Renal pelvis (tissue), 4 donors: ENCODE measurements around the gene IRF5. TPM values are rescaled to one million over a fixed set of nuclear protein-coding genes. Genes with fewer than 3 reads are reported as not detected.
"Not testable (repeated sequence)": the region's sequence is repeated elsewhere in the genome, so short reads cannot be mapped to it uniquely, and the experiment has no call there.

Source experiments
- DNase-seq: peaks from one replicate; pipeline ENCODE4 v3.0.0-alpha.2; 2013
- polyA plus RNA-seq, 3 donors: library from polyadenylated mRNA; unstranded; fragments of 120-200 nt; gene quantifications; one replicate each; pipeline ENCODE4 v1.2.1, GENCODE V29; 2013; ENCODE audit not compliant: insufficient read length in 3 of 3

IRF5 gene
- polyA plus RNA-seq, 3 donors = 11.4 to 14.8 (median 12.4) TPM

DNA sequence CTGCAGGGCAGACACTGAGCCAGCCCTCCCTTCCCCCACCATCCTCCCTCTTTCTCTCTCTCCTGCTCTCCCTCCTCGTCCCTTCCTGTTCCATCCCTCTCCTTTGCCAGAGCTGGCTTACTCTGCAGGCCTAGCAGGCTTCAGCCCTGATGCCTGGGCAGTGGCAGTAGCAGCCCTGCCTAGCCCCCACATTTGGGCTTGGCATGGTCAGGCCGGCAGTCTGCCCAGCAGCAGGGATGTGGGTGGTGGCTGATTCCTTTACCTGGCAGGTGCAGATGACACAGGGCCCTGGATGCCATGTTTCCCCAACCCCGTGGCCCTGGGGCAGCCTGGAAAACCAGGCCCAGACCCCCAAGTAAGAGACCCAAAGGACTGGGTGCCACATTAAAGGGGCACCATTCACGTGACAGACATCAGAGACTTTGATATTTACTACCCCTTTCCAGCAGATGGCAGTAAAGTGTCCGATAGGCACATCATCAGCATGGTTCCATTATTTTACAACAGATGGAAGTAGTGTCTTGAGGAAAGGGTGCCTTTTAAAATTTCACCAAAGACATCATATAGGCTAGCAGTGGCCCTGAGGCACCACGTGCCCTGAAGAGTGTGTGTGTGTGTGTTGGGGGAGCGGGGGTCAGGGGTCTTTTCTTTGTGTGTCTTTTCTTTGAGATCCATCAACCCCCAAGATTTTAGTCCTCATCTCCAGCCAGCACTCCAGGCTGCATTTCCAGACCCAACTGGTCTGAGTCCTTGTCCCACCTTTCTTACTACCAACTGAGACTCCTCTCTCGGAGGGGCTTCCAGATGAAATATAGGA lies 33.1 kb upstream of the IRF5 start:
- no peak for DNase-seq

DNA sequence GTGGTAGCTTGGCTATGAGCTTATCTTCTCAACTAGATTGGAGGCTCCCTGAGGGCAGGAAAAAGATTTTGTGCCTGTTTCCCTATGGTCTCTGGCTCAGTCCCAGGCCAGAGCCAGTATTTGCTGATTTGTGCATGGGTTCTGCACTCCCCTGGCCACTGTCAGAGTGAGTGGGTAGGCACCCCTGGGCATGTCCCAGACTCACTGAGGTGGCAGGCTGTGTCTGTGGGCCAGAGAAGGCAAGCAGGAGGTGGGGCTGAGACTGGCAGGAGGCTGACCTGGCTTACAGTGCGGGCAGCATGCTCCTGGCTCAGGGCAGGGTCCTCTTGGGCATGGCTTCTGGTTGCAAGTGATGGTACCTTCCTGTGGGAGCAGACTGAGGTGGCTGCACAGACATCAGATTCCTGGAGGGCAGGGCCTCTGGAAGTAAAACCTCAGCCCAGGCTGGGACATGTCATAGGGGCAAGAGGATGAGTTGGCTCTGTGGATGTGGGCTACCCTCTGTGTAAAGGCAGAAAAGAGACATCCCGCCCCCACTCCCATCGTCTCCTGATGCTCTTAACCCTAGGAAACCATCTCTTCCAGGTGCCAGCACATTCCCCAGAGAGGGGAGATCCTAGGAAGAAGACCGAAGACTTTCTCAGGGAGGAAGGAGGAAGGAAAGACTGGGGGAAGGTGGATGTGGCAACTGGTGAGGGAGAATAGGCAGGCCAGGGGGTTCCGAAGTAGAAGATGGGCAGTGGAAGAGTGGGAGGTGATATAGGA lies 31.5 kb upstream of the IRF5 start:
- no peak for DNase-seq

DNA sequence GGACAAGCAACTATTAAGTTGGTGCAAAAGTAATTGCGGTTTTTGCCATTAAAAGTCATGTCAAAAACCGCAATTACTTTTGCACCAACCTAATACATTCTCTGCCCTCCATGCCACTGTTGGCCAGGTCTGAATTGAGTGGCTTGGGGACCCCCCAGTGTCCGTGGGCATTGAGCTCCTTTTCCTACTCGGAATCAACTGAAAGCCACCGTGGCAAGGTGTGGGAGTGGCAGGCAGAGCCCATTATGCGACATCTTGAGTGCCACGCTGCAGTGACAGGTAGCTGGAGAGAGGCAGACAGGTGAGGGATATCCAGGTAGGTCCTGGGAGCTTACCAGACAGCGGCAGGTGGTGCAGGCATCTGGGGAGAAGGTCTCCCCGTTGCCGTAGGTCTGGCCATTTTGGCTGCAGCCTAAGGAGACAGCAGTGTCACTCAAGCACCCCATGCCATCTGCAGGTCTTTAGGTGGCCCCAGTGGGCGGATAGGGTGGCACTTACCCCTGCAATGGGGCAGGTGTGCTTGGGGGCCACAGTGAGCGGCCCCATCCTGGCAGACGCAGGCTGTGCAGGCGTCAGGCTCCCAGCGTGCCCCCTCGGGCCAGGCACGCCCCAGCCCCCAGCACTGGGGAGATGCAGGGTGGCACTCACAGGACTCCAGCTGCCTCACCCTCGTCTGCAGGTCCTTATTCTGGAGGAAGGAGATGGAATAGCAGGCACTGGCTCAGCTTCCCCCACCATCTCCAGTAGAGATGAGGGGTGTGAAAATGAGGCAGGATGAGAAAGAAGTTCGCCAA lies 30.8 kb upstream of the IRF5 start:
- no peak for DNase-seq

DNA sequence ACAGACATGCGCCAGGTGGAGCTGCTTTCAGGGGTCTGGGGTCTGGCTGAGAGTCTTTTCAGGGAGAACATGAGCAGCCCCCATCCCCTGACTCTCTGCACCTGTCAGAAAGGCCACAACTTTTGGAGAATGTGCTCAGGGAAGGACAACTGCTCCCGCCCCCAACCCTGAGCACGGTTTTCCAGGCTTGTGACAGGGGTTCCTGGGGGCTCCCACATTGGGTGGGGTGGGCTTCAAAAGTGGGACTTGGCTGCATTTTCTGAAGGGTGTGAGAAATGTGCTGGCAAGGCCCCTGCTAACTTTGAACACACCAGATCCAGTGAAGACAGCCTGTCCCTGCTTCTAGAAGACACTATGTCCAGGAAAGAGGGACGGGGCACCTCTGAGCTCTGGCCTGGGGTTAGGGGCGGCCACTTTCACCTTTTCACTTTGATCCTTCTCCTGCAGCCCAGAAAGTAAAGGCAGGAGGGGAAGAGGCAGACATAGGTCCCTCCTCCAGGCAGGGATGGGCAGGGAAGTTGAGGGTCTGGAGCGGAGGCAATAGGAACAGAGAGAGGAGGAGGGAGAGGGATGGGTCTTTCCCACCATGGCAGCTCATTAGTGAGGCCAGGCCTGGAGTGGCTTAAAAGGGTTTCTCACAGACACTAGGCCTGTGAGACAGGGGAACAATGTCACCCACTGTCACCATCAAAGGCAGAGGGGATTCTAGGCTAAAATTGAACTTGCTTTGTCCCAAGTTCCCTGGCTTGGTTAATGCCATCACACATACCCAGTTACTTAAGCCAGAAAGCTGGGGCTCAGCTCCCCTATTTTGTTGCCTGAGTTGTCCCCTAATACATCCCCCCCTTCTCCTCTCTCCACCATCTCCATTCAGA lies 28.7 kb upstream of the IRF5 start:
- no peak for DNase-seq

DNA sequence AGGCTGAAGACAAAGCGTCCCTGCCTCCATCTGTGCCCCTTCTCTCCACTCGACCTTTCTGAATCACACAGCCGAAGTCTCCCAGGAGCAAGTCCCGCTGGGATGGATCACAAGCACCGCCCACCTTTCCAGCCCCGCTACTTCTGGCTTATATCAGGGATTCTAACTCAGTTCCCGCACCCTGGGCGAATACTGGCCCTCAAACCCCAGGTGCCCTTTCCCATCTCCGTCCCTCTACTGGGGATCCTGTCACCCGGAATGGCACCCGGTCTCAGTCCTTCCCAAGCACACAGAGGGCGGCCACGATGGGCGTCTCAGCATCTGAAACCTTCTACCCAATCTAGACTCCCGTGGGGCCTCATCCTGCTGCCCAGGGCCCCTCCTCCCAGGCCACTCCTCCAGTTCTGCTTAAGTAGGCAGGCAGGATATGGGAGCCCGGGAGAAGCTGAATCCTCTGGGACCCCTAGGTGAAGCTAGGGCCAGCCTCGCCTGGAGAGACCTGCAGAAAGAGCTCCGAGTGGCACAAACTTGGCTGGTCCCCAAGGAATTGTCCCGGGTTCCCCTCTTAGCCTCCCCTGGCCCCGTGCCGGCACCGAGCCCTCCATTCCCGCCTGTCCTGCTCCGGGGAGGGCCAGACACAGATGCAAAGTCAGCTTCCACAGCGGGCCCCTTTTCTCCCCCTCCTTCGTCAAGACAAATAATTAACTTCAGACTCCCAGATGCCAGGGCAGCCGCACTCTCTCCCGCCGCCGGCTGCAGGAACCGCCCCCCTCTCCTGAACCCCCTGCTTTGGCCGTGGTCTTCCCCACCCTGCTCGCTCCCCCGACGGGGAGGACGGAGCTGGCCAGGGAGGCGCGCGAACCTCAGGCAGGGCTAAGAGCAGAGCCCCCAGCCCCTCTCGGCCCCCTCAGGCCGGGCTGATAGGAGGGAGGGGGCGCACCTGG lies 27.8 kb upstream of the IRF5 start:
- peak; percentile 82 for DNase-seq

DNA sequence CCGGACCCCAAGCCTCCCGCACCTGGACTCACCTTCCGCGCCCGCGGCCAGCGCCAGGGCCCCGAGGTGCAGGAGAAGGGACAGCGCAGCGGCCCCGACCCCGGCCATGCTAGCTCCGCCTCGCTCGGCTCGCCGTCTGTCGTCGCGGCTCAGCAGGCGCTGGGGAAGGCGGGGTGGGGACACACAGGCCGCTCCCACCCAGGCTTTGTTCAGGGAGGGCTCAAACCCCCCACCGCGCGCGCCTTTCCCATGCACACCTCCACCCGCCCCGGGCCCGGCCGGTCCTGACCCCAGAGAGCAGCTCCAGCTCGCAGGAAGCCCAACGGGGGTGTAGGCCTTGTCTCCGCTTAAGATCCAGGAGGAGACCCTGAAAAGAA lies 27.2 kb upstream of the IRF5 start, which contains the start of gene KCP:
Gene KCP (minus strand): TSS at position 141 of the 377 bp plus-strand sequence. CDS start 33 bp downstream, at position 108.
- peak; percentile 43 for DNase-seq

DNA sequence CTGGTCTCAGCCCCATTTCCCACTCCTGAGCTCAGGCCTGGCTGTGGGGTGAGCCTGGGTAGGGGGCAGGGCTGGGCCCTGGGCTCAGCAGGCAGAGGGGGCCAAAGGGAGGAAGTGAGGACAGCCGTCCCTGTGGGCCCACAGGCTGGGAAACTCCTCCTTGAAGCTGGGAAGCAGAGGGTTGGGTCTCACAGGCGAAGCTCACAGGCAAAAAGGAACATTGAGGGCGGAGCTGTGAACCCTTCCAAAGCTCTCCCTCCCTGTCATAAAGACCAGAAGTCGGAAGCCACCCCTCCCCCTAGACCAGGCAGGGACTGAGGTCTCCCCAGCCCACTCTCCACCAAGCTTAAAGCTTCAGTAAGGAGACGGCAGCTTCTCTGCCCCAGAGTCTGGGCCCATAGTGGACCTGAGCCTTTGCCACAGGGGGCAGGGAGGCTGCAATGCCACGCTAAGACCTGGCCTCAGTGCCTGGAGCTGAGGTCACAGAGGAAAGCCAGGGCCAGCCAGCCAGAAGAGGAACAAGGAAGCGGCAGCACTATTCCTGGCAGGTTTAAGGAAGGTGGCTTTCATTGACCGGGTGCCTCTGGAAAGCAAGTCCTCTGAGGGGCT lies 26.2 kb upstream of the IRF5 start:
- peak; percentile 73 for DNase-seq

DNA sequence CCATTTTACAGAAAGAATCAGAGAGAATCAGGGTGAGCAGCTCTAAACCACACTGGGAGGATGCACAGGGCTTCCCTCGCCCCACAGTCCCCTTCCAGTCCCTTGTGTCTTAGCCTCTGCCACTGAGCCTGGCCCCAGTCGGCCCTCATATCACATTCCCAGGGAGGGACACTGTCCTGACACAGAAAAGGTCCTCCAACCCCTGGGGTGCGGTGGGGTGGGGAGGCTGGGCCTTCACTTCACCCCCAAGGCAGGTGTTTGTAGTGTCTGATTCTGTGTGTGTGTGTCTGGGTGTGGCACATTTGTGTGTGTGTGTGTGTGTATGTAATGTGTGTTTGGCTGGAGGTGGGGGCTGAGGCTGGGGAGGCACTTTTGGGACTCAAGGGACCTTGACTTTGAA lies 25.4 kb upstream of the IRF5 start:
- no peak for DNase-seq

DNA sequence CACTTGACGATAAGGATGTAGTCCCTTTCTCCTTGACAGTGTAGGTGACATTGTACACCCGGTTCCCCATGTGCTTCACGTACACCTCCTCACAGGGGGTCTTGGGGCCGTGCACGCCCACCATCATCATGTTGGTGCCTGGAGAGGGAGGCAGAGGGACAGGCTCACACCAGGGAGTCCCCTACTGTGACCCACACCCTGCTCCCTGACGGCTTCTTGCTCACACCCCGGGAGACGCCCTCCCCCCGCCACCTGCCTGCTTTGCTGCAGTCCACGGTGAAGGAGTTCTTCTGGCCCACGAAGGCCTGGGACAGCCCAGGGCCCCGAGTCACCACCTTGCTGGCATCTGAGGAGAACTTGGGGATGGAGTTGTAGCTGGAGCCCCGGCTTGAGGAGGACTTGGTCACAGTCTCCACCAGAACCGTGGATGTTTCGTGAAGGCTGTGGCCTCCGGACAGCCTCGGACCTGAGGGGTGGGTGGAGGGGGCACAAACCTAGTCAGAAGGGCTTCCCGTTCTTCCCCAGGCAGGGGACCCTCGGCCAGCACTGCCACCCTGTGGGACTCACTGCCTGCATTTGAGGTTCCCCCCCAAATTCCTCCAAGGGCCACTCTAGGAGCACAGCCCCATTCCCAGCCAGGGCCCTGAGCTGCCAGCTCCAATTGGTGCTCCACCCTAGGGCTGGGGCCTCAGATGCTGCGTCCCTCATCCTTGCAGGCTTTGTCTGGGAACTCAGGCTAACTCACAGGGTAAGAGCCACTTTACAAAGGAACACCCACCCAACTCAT lies 24.8 kb upstream of the IRF5 start:
- not testable (repeated sequence) for DNase-seq

DNA sequence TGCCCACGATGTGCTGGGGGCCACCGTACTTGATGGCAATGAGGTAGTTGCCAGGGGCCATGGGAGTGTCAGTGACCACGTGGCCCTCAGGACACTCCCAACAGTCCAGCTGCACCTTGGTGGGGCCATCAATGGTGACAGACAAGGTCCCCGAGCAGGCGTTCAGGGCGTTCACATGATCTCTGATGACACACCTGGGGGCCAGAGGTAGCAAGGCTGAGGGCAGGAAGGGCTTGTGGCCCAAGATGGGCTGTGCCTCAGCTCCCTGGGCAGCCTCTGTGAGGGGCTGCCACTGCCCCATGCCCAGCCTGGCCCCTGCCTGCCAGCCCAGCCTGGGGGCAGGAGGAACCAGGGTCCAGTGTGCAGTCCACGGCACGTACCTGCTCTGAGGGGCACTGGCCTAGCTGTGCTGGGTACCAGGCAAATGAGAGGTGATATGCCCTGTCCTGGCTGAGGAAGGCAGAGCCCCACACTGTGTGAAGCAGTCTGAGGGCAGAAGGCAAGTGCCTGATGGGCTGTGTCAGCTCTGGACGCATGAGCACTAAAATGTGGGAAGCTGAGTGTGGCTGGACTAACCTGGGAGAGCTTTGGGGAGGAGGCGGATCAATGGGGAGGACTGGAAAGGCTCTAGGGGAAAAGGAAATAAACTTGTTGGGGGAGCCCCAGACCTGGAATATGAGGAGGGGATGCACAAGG lies 23.7 kb upstream of the IRF5 start:
- DNase-seq = no peak

DNA sequence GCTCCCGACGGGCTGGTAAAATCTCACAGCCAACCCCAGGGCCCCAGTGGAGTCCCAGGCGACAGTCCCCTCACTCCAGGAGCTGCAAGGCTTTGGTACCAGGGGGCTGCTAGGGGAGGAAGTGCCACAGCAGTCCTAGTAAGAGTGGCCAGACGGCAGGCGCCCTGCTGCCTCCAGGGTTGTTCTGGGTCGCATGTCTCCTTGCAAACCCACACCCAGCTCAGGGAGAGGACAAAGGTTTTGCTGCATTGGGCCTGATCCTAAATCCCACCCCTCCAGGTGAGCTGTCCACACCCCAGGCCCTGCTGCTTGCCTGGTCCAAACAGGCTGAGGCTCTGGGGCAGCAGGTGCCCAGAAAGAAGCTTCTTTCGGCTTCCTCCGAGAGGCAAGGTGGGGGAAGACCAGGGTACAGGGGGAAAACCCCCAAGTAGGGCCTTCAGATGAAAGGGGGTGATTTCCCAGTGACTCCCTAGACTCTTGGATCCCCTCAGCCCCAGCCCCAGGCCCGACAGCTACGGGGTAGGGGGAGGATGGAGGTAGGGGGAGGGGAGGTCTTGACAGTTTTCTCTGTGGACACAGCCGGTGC lies 23.1 kb upstream of the IRF5 start:
- no peak for DNase-seq

DNA sequence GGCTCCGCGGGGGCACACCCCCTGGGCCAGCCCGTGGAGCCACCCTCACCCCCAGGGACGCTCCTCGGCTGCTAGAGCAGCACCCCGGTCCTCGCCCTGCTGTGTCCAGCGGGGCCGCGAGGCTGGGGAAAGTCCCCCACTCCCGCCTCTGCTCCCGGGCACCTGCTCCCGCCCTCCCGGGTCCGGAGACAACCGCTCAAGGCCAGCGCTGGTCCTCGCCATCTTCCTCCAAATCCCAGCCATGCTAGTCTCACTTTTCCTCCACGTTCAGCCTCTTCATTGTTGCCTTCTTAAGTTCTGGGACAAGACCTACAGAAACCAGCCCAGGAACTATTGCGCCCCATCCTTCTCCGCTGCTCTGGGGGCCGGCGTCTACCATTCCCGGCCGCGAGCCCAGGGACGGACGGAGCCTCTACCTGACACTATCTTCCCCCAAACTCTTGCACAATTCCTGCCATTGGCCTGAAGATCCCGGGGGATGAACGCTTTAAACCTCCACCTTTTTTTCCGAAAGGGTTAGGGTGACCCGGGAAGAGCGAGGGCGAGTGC lies 22.4 kb upstream of the IRF5 start:
- DNase-seq = no peak

DNA sequence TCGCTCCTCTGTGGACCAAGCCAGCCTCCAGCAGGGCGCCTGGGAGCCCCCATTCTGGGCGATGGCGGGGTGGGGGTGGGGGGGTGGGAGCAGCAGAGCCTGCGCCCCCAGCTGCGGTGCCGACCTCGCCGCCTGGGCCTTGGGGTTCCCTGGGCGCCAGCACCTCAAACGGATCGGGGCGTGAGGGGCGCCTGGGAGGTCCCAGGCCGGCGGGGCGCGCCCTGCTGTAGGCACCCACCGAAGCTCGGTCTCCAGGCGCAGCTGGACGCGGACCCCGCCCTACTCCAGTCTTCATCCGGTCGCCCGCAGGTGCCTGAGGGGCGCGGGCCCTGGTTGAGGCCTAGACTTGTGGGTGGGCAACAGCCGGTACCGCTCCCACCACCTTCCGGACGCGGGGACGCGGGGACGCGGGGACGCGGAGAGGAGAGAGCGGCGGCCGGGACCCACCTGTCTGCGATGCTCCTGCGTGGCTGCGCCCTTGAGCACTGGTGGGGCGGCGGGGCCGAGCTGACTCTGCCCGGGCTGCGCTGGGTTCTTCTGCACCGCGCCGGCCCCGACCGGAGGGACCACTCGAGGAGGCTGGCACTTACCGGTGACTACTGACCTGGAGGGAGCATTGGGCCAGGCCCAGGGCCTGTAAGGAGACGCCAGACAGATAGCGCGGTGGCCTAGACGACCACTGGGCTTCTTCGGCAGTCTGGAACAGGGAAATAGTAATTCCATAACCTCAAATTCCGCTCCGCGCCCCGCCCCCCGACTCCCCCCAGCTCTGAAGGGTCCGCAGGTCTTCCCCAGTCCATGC lies 21.7 kb upstream of the IRF5 start:
- DNase-seq = no peak

DNA sequence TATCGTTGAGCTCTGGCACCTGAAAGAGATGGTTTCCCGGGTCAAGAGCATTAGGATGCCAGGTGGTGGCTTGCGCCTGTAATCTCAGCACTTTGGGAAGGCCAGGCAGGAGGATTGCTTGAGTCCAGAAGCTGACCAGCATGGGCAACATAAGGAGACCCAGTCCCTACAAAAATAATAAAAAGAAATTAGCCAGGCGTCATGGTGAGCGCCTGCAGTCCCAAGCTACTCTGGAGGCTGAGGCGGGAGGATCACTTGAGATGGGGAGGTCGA lies 21.1 kb upstream of the IRF5 start:
- no peak for DNase-seq

DNA sequence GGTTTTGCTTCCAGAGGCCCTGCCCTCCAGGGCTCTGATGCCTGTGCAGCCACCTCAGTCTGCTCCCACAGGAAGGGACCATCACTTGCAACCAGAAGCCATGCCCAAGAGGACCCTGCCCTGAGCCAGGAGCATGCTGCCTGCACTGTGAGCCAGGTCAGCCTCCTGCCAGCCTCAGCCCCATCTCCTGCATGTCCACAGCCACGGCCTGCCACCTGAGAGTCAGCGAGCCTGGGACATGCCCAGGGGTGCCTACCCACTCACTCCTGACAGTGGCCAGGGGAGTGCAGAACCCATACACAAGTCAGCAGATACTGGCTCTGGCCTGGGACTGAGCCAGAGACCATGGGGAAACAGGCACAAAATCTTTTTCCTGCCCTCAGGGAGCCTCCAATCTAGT lies 20.6 kb upstream of the IRF5 start:
- no peak for DNase-seq

DNA sequence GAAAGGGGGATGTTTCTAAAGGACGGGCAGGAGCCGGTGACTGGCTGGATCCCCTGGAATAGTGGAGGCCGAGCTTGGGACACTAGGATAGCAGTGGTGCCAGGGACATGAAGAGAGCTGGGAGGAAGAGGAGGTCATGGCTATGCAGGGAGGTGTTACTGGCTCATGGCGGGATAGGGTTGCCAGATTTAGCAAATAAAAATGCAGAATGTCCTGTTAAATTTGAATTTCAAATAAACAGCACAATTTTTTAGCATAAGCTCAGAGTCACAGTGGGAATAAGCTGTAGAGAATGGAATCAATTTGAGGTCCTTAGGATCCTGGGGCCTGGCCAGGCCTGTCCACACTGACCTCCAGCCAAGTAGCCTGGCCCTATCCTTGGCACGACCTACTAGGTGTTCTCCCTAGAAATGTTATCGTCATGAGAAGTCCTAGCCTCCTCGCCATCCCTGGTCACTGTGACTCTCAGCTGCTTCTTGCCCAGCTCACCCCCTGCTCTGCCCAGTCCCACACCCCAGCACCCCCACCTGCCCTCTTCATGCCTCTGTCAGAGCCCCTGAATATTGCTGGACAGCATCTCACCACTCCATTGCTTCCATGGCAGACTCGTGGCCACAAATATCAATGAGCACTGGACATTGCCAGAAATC lies 19.6 kb upstream of the IRF5 start:
- no peak for DNase-seq
